ENCODE measurements around the gene NOBOX.
"Not testable (repeated sequence)": the region's sequence is repeated elsewhere in the genome, so short reads cannot be mapped to it uniquely, and the experiment has no call there.

The NOBOX gene

DNA sequence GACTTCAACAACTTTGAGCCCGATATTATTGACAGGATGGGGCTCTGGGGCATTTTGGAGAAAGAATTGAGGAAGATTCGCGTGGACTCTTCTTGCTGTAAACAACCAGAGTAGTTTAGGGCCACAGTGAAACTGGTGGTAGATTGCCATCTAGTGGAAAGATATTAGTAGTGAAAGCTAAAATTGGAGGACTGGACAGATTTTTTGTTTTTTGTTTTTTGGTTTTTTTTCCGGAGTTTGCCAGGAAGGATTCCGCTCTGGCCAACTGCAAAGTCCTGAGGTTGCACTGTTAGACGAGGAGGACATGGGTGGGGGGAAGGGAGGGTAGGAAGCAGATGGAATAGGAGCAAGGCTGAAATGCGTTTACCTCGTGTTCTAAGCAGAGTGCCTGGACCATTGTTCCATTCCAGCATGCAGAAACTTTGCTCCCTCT, 11.7 kb downstream of the NOBOX start:
- peak; percentile 73 for DNase-seq (ENCODE audit: low spot score)

GRCh38 chr7:144391014-144391413, 12.5 kb downstream of the NOBOX start:
- DNase-seq (ENCODE audit: low spot score) = no peak

GRCh38 chr7:144390481-144390880, 13.0 kb downstream of the NOBOX start:
- no peak for DNase-seq (ENCODE audit: low spot score)

- DNase-seq (ENCODE audit: low spot score) = no peak
Observed at GRCh38 chr7:144388950-144389349, 14.5 kb downstream of the NOBOX start.

GRCh38 chr7:144386741-144387140, 16.8 kb downstream of the NOBOX start:
- no peak for DNase-seq (ENCODE audit: low spot score)

DNA sequence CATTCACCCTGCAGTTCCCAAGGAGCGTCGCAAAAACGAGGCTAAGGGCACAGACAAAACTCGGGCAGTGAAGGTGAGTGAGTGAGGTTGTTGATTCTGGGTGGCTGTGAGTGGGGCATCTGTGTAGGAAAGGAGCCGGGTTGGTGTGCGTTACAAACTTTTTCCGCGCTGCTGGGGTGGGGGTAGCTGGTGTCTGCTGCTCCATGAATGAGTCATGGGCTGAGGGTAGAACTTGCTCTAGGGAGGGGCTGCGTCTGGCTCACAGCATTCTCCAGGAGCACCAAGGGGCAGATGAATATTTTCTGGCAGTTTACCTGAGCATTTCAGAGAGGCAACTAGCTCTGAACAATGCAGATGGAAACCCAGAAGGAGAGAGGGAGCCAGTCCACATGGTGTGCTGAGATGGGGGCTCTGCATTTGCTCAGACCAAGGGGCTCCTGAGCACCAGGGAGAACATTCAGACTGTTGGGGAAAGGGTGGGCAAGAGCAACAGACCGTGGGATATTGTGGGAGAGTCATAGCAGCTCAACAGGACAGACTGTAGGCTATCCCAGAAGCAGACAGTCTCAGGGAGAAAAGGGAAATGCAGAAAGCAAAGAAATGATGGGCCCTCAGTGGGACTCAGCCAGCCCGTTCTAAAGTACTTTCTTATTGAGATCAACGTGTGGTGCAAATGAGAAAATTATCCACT, 18.8 kb downstream of the NOBOX start:
- no peak for DNase-seq (ENCODE audit: low spot score)

- DNase-seq (ENCODE audit: low spot score) = peak; percentile 62
Observed at GRCh38 chr7:144384071-144384470, 19.4 kb downstream of the NOBOX start.

GRCh38 chr7:144379776-144380384, 23.6 kb downstream of the NOBOX start:
- no peak for DNase-seq (ENCODE audit: low spot score)

- DNase-seq (ENCODE audit: low spot score) = no peak
Observed at GRCh38 chr7:144378651-144379050, 24.8 kb downstream of the NOBOX start.

GRCh38 chr7:144369221-144369620, 34.3 kb downstream of the NOBOX start:
- not testable (repeated sequence) for DNase-seq (ENCODE audit: low spot score)

- DNase-seq (ENCODE audit: low spot score) = not testable (repeated sequence)
Observed at GRCh38 chr7:144367250-144367649, 36.2 kb downstream of the NOBOX start.

- DNase-seq (ENCODE audit: low spot score) = not testable (repeated sequence)
Observed at GRCh38 chr7:144365523-144365922, 38.0 kb downstream of the NOBOX start.

DNA sequence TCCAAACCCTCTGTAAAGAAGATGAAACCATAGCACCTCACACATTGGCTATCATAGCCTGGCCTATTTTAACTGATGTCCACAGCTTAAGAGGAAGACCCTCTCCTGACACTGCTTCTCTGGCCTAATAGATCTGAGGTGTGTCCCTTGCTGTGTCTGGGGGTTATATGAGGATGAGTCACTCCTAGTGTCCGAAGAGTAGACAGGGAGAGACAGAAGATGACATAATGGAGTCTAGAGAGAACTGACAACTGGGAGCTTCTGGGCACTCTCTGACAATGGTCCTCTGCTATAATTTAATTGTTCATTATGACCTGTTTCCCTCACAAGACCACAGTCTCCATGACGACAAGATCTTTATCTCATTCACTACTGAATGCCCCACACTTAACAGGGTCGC, 41.4 kb downstream of the NOBOX start:
- not testable (repeated sequence) for DNase-seq (ENCODE audit: low spot score)

GRCh38 chr7:144356860-144357259, 46.6 kb downstream of the NOBOX start:
- not testable (repeated sequence) for DNase-seq (ENCODE audit: low spot score)

- not testable (repeated sequence) for DNase-seq (ENCODE audit: low spot score)
Observed at GRCh38 chr7:144356185-144356584, 47.3 kb downstream of the NOBOX start.

DNA sequence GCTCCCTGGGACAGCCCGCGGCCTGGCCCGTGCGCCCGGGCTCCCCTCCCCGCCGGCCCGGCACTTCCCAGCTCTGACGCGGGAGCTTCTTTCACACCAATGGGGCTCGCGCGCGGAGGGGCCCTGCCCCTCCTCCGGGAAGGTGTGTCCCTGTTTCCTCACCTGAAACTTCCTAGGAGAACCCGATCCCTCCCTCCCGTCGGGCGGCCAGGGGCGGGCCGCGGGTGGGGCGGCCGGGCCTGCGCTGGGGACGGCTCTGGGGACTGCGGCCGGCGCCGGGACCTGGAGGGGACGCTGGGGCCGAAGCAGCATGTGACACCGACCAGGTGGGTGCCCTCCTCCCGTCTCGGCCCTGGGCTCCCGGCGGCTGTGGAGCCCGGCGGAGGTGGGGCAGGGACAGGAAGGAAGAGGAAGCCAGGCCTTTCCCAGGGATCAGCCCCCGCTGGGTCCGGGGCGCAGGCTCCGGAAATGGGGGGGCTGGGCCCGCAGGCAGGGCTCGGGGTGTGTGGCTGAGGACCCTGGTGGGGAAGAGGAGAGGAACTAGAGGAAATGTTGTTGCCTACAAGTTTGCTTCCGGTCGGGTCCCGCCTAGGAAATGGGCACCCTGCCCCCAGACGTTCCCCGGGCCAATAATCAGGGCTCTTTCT, 48.2 kb downstream of the NOBOX start, which contains the start of gene ARHGEF5:
ARHGEF5 (plus strand) TSS at position 227 of the 647 bp plus-strand sequence. CDS start 7,268 bp downstream, outside the sequence.
- not testable (repeated sequence) for DNase-seq (ENCODE audit: low spot score)

- not testable (repeated sequence) for DNase-seq (ENCODE audit: low spot score)
Observed at GRCh38 chr7:144351667-144352066, 51.8 kb downstream of the NOBOX start.

DNA sequence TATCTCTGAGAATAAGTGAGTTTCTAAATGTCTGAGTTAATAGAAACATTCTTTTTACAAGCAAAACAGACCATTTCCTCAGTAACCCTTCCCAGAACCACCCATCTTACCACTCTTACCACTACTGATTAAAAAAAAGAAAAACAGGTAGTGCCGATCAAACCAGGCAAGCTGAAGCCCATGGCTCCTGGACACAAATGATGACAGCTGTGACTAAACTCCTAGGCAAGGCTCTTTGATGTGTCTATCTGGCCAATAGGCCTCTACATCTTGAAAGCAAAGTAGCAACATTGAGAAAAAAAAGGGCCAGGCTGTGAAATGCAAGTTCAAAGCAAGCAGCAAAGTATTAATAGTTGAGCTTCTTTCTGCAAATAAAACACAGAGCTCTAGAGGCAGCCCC, 54.9 kb downstream of the NOBOX start:
- DNase-seq (ENCODE audit: low spot score) = not testable (repeated sequence)

All from LoVo (cell line).